T-helper 2 cell treated with Interferon-gamma antibody and Interleukin-4, amounts not matched to agents 100 ng/mL and 5 ng/mL, for 36 hours (primary cell): ENCODE data around the gene LRRC58. TPM values are rescaled to one million over a fixed set of nuclear protein-coding genes. Genes with fewer than 3 reads are reported as not detected.
"Not testable (repeated sequence)": the region's sequence is repeated elsewhere in the genome, so short reads cannot be mapped to it uniquely, and the experiment has no call there.

Experiments
- intact Hi-C: fragments of 100-400 bp; cut with micrococcal nuclease; formaldehyde crosslinking; loops from one replicate; pipeline ENCODE4 v1.15.1; 2023
- total RNA-seq: library from RNA; stranded (reverse); gene quantifications from 2 replicates; pipeline ENCODE4 v1.2.3, GENCODE V29; 2022

The LRRC58 gene
- total RNA-seq, 1 donor from 2014 or later, result 26.5 TPM

DNA sequence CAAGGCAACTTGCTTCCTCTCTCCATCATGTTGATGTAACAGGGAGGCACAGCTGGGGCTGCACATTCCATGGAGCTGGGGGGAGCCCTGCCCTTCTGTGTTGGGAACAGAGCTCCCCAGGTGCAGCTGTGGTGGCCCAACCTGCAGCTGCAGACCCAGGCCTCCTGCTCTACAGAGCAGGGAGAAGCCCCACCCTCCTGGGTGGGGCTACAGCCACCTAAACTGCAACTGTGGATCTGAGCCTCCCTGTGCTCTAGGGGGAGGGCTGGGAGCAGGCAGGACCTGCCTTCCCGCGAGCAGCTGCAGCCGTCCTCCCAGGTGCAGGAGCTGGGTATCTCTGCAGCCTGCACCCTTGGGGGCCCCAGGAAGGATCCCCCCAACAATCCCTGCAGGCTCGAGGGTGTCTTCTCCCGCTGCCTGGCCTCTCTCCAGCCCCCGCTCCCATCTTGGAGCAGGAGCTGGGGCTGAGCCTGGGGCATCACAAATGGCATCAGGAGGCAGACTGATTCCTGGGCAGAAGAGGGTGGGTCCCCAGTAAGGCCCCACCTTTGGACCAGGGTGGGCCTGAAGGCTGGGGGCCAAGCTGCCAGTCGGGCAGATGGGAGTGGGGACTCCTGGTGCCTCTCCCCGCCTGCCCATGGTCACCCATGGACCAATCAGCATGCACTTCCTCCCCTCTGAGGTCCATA, 7.4 kb downstream of the LRRC58 start:
- intact Hi-C loops, result loop anchor here (10.0 kb wide), 1 partner anchor 1017 kb away; no protein-coding TSS in a partner anchor

GRCh38 chr3:120339362-120339761, 9.8 kb downstream of the LRRC58 start:
- intact Hi-C loops, result no loop called here

DNA sequence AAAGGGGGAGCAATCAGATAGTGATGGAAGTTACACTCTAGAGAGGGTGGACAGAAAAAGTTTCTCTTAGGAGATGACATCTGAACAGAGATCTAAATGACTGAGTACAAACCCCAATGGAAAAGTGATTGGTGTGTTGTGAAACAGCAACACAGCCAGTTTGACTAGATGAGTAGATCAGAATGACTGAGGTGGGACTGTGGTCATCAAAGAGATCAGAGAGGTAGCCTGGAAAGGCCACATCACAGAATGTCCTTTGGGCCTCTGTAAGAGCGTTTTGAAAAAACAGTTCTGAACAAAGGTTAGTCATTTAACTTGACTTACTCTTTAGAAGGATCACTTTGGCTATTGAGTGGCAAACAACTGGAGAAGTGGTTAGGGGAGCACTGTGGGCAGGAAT, 10.6 kb downstream of the LRRC58 start:
- intact Hi-C loops, result no loop called here

DNA sequence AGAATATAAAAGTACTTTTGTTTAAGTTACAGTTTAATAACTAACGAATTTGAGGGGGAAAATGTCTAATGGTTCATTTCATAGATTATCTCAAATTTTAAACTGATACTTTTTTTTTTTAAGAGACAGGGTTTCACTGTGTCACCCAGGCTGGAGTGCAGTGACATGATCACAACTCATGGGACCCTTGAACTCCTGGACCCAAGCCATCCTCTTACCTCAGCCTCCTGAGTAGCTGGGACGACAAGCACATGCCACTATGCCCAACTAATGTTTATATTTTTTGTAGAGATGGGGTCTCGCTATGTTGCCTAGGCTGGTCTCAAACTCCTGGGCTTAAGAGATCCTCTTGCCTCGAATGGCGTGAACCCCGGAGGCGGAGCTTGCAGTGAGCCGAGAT, 16.5 kb downstream of the LRRC58 start:
- intact Hi-C loops, result no loop called here

DNA sequence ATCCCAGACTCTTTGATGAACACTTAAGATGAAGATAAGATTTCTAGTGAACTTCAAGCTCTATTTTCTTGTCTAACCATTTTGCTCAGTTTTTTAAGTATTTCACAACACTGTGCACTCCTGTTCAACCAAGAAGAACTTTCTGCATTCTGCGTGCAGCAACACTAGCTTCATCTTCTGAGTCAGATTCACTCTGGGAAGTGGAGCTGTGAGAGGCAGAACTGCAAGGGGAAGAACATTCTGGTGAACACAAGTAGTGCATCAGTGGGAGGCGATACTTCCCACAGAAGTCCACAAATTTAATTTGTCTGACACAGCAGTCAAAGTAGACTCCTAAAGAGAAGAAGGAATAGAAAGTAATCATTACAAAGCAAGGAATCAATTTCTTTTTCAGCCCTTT, 18.1 kb downstream of the LRRC58 start:
- intact Hi-C loops, result no loop called here

- intact Hi-C loops, result no loop called here
Observed at GRCh38 chr3:120326784-120327183, 22.4 kb downstream of the LRRC58 start.

- intact Hi-C loops, result no loop called here
Observed at GRCh38 chr3:120324190-120324589, 25.0 kb downstream of the LRRC58 start.

DNA sequence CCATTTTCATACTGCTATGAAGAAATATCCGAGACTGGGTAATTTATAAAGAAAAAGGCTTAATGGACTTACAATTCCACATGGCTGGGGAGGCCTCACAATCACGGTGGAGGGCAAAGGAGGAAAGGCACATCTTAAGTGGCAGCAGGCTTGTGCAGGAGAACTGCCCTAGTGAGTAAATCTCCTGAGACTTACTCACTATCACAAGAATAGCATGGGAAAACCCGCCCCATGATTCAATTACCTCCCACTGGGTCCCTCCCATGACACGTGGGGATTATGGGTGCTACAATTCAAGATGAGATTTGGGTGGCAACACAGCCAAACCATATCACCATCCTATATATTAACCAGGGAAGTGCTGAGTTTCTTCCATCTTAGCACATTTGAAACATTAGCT, 25.4 kb downstream of the LRRC58 start:
- intact Hi-C loops, result not testable (repeated sequence)

- intact Hi-C loops, result no loop called here
Observed at GRCh38 chr3:120311863-120312794, 37.0 kb downstream of the LRRC58 start.

DNA sequence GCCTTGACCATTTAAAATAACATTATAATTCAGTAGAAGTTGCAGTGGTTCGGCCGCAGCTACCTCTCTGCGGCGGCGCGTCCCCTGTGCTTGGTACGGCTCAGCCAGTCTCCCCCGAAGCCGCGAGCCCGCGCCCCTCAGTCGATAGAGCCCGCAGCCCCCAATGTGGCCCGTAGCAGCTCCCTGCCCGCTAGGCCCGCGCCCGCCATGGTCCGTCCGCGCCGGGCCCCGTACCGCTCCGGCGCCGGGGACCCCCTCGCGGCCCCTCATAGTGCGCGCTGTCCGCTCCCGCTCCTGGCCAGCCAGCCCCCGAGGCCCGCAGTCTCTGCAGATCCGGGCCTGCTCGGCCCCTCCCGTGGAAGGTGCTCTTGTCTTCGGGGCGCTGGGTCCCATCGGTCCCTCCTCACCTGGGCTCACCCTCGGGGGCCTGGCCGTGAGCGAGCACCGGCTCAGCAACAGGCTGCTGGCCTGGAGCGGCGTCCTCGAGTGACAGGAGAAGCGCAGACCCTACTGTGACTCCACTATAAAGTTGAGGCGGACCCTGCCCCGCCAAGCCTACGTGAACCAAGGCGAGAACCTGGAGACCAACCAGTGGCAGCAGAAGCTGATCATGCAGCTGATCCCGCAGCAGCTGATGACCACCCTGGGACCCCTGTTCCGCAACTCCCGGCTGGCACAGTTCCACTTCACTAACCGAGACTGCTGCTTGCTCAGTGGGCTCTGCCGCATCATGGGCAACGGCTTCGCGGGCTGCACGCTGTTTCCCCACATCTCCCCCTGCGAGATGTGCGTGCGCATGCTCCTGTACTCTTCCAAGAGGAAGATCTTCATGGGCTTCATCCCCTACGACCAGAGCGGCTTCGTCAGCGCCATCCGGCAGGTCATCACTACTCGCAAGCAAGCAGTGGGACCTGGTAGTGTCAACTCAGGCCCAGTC, 42.4 kb downstream of the LRRC58 start:
- intact Hi-C loops, result no loop called here

- intact Hi-C loops, result no loop called here
Observed at GRCh38 chr3:120304616-120305015, 44.5 kb downstream of the LRRC58 start.

GRCh38 chr3:120302361-120302760, 46.8 kb downstream of the LRRC58 start:
- intact Hi-C loops, result no loop called here

GRCh38 chr3:120300971-120301370, 48.2 kb downstream of the LRRC58 start:
- intact Hi-C loops, result no loop called here

GRCh38 chr3:120299403-120299802, 49.8 kb downstream of the LRRC58 start:
- intact Hi-C loops, result no loop called here

GRCh38 chr3:120298996-120299395, 50.2 kb downstream of the LRRC58 start:
- intact Hi-C loops, result no loop called here

- intact Hi-C loops, result not testable (repeated sequence)
Observed at GRCh38 chr3:120291552-120291951, 57.6 kb downstream of the LRRC58 start.

GRCh38 chr3:120289636-120290035, 59.5 kb downstream of the LRRC58 start:
- intact Hi-C loops, result no loop called here

GRCh38 chr3:120286465-120286864, 62.7 kb downstream of the LRRC58 start:
- intact Hi-C loops, result no loop called here

DNA sequence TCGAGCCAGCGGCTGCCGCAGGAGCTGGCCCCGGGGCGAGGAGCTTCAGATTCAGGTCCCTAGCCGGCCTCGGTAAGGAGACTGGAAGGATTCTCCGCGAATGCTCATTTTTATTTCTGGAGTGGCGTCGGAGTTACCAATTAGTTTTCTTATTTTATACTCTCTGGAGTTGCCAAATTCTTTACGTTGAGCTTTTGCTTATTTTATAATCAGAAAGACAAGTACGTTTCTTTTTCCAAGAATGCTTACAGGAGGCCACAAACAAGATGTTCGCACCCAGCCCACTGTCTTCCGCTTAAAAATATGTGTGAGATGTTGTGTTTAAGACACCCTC, 63.7 kb downstream of the LRRC58 start:
- intact Hi-C loops, result no loop called here

DNA sequence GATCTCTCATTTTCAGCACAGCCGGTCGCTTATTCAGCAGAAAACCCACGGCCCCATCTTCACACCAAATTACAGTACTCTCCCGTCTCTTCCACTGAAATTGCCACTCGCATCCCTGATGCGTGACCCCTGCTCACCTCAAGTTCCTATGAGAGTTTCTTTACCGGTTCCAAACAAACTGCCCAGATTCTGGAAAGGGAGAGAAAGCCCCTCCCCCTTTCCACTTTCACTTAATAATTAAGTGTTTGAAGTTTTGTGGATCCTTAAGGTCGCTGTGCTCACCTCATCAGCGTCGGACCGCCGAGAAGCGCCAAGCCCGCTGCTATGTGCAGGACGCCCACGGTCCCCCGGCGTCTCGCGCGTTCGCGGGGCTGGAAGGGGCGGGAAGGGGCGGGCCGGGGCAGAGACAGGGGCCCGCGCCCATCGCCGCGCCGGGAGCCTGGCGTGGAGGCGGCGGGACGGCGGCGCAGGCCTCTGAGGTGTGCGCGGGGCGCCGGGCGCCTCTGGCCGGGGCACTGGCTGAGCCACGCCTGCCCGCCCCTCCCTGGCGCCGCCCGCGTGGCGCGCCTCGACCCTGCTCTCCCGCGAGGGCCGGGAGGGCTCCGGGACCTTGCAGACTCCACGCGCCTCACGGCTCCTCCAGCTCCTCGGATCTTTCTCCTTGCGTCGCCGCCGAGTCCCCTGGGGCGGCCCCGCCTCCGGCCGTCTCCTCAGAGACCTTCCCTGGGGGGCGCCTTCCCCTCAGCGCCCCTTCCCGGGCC, 64.2 kb downstream of the LRRC58 start, which contains the start of gene GPR156:
Gene GPR156 (minus strand): TSS at position 476 of the 761 bp plus-strand sequence. CDS start 41,124 bp downstream, outside the sequence.
- intact Hi-C loops, result no loop called here

DNA sequence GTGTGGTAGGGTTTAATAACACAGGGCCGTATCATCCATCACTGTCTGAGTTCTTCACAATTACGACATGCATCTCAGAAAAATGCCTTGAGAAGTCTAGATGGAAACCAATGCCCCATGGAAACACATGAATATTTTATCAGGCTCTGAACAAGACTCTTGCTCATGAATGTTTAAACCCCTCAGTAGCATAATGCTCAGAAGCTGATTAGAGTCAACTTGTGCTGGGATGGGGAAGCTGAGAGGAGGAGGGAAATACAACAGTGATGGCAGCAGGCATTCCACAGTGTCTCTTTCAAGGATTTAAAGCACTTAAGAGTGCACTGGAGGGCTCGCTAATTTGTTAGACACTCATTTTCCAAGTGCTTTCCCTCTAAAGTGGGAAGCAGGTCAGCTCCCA, 67.9 kb downstream of the LRRC58 start:
- intact Hi-C loops, result no loop called here
